T-cell (primary cell): ENCODE measurements around the gene GATAD2A. TPM values are rescaled to one million over a fixed set of nuclear protein-coding genes. Genes with fewer than 3 reads are reported as not detected.

Source experiments
- ATAC-seq, 4 experiments: fragments of 200-7000 bp in 3 of 4; fragments of 150-1000 bp in 1 of 4; cut with Tn5 transposase; replicated peaks in 1 of 4; 1 replicate in 3 of 4; 2 replicates in 1 of 4; pipeline ENCODE4 v1.10.0; 2021; ENCODE audit warnings: moderate library complexity in 3 of 4, mild to moderate bottlenecking in 2 of 4, moderate number of reproducible peaks in 1 of 4
- CTCF ChIA-PET, 2 donors: fragments of 300-600 bp; sonication (Branson Sonifier 250); formaldehyde crosslinking; loops; one replicate each; lab custom pipeline; 2022; ENCODE audit warnings: antibody characterized with exemption in 2 of 2; lab: Charles Lee
- POLR2A ChIA-PET, 2 donors: fragments of 300-600 bp; sonication (Branson Sonifier 250); formaldehyde crosslinking; loops; one replicate each; lab custom pipeline; 2022; ENCODE audit warnings: antibody characterized with exemption in 2 of 2; lab: Charles Lee
- DNase-seq, 35 experiments: peaks; one replicate each; pipeline versions ENCODE4 v3.0.0 to v3.0.0-alpha.2; 2013 to 2023
- H3K27ac ChIP-seq: one replicate; pipeline ENCODE4 v1.5.1; 2013; ENCODE audit warnings: low read length
- H3K27me3 ChIP-seq, 2 experiments: replicated peaks in 1 of 2; 1 replicate in 1 of 2; 2 replicates in 1 of 2; pipeline versions ENCODE4 v1.6.1 to v1.7.0; 2013; ENCODE audit warnings: low read length in 1 of 2, mixed read lengths in 1 of 2; ENCODE audit not compliant: control insufficient read depth in 2 of 2, insufficient read depth in 2 of 2; ENCODE audit errors: extremely low read depth in 1 of 2
- H3K36me3 ChIP-seq, 2 donors: 1 replicate in 1 of 2; 2 replicates in 1 of 2; pipeline versions ENCODE4 v1.6.1 to v1.7.0; 2013; ENCODE audit warnings: low read length in 1 of 2; ENCODE audit not compliant: control insufficient read depth in 2 of 2, insufficient read depth in 1 of 2; ENCODE audit errors: extremely low read depth in 1 of 2
- H3K4me1 ChIP-seq, 2 experiments: 1 replicate in 1 of 2; 2 replicates in 1 of 2; pipeline versions ENCODE4 v1.6.1 to v1.7.0; 2013; ENCODE audit warnings: low read length in 2 of 2, mixed read lengths in 1 of 2; ENCODE audit not compliant: insufficient read depth in 2 of 2, control insufficient read depth in 1 of 2; ENCODE audit errors: extremely low read depth in 1 of 2
- H3K4me3 ChIP-seq, 2 donors: 1 replicate in 1 of 2; 2 replicates in 1 of 2; pipeline versions ENCODE4 v1.5.1 to v1.7.0; 2013; ENCODE audit warnings: mild to moderate bottlenecking in 2 of 2, low read length in 1 of 2, moderate library complexity in 1 of 2; ENCODE audit not compliant: control insufficient read depth in 1 of 2; ENCODE audit errors: extremely low read depth in 1 of 2
- H3K9me3 ChIP-seq: 2 replicates; pipeline ENCODE4 v1.7.0; 2013
- H3K27ac Mint-ChIP-seq, 2 donors: one replicate each; pipeline ENCODE4 v1.8.0; 2020 to 2021; ENCODE audit warnings: mild to moderate bottlenecking in 2 of 2, mixed read lengths in 2 of 2
- H3K27me3 Mint-ChIP-seq, 2 donors: one replicate each; pipeline ENCODE4 v1.8.0; 2021 to 2022; ENCODE audit warnings: mixed read lengths in 2 of 2
- H3K36me3 Mint-ChIP-seq: one replicate; pipeline ENCODE4 v1.8.0; 2021; ENCODE audit warnings: mixed read lengths
- H3K4me1 Mint-ChIP-seq, 3 donors: one replicate each; pipeline ENCODE4 v1.8.0; 2020 to 2022; ENCODE audit warnings: mixed read lengths in 3 of 3, mild to moderate bottlenecking in 1 of 3
- H3K4me3 Mint-ChIP-seq, 3 donors: one replicate each; pipeline ENCODE4 v1.8.0; 2020 to 2022; ENCODE audit warnings: mild to moderate bottlenecking in 3 of 3, mixed read lengths in 3 of 3, moderate library complexity in 3 of 3
- H3K9me3 Mint-ChIP-seq, 3 donors: one replicate each; pipeline ENCODE4 v1.8.0; 2020 to 2022; ENCODE audit warnings: mixed read lengths in 3 of 3
- WGBS: methylation state at CpG from one replicate; pipeline ENCODE4 v1.1.5; 2013; ENCODE audit warnings: missing lambda C conversion rate; ENCODE audit not compliant: insufficient coverage; 5-methylcytosine and 5-hydroxymethylcytosine counted together
- total RNA-seq, 35 experiments: library from RNA in 6 of 35; stranded (reverse) in 6 of 35; fragments of 120-200 nt in 1 of 35; gene quantifications; one replicate each; pipeline versions ENCODE4 v1.2.1 to v1.2.4 and lab custom pipeline; 2013 to 2026

GATAD2A gene
- total RNA-seq, 5 donors from 2014 or later (not counting 1 experiment from before 2014, with no cell fraction given): 114 to 144 (median 133) TPM

DNA sequence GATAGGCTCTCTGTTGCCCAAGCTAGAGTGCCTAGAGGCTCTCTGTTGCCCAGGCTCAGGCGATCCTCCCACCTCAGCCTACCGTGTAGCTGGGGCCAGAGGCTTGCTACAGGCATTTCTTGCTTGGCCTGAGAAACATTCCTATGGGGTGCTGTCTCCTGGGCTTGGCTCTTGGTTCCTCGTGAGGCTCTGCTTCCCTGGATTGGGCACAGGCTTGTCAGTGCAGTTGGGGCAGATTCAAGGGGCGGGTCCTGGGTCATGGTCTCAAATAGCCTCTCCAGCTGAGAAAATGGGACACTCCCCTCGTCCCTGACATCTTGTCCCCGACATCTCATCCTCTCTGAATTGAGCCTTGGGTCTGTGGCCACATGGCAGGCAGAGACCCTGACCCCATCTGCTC lies 105.0 kb downstream of the GATAD2A start:
- Histone ChIP-seq H3K4me3 (no peak overlapping the region), H3K4me1 (peaks cover 0 to 17% of the 10 kb centered on the region in 2 experiments), H3K9me3 (no peaks in the 10 kb centered on the region), H3K27ac (no peak overlapping the region), H3K36me3 (peaks cover 0 to 28% of the 10 kb centered on the region in 2 donors), H3K27me3 (no peaks in the 10 kb centered on the region)
- ATAC-seq (no peak), DNase-seq (no peak)
- peak overlapping the region in 1 of 2 donors; percentile 46 for H3K27ac Mint-ChIP-seq
- H3K4me3 Mint-ChIP-seq: no peak overlapping the region
- peaks cover 12% of the 10 kb centered on the region for H3K36me3 Mint-ChIP-seq
- CTCF ChIA-PET: no interaction called here
- no peaks in the 10 kb centered on the region for H3K27me3 Mint-ChIP-seq
- H3K4me1 Mint-ChIP-seq: peaks cover 0 to 4% (median 3%) of the 10 kb centered on the region in 3 donors
- no peaks in the 10 kb centered on the region for H3K9me3 Mint-ChIP-seq
- POLR2A ChIA-PET: interaction anchor here in 1 of 2 donors (0.7 kb wide), 1 partner anchor 322 kb away, joined by 3 read pairs; no protein-coding TSS in a partner anchor
- 78% methylated on average over 6 of the region's 6 CpGs for WGBS

DNA sequence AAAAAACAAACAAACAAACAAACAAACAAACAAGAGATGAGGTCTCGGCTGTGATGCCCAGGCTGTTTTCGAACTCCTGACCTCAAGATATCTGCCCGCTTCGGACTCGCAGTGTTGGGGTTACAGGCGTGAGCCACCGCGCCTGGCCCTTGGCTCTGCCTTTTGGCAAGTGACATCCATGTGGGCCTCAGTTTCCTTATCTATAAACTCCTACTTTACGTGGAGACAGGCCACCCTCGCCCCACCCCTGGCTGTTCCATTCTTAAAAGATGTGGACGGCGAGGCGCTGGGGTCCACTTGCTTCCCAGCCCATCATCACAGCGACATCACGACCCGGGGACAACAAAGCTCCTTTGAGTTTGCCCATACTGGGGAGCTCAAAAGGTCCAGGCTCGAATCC lies 108.2 kb downstream of the GATAD2A start:
- DNase-seq (no peak), ATAC-seq (no peak)
- no peaks in the 10 kb centered on the region for H3K27me3 Mint-ChIP-seq
- Histone ChIP-seq H3K27ac (no peak overlapping the region), H3K36me3 (no peaks in the 10 kb centered on the region), H3K27me3 (no peaks in the 10 kb centered on the region), H3K4me1 (peaks cover 4 to 44% of the 10 kb centered on the region in 2 experiments), H3K9me3 (no peaks in the 10 kb centered on the region), H3K4me3 (peak overlapping the region in 1 of 2 donors; percentile 6)
- peak overlapping the region in 2 of 3 donors; percentile 28 to 90 for H3K4me3 Mint-ChIP-seq
- H3K27ac Mint-ChIP-seq: no peak overlapping the region
- CTCF ChIA-PET: no interaction called here
- POLR2A ChIA-PET: no interaction called here
- 94% methylated on average over 17 of the region's 17 CpGs for WGBS
- no peaks in the 10 kb centered on the region for H3K36me3 Mint-ChIP-seq
- H3K9me3 Mint-ChIP-seq: no peaks in the 10 kb centered on the region
- peaks cover 9 to 30% (median 19%) of the 10 kb centered on the region in 3 donors for H3K4me1 Mint-ChIP-seq

DNA sequence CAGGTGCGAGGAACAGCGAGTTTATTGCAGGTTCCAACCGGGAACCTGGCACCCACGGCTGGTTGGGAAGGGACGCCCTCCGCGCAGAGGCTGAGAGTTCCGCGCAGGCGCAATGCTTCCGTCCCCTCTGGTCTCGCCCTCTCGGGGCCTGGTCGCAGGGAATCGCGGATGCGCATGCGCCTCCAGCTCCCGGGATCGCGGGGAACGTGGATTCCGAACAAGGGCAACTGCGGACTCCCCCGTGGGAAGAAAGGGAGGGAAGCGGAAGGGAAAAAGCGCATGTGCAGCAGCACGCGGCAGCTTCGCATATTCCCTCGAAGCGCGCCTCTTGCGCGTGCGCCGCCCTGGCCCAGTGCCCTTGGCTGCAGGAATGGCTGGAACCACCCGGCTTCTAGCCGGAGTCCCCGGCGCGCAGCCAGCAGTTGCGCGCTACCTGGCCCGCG lies 108.8 kb downstream of the GATAD2A start:
- Histone ChIP-seq H3K27me3 (no peaks in the 10 kb centered on the region), H3K4me3 (peak overlapping the region in 1 of 2 donors; percentile 6), H3K9me3 (no peaks in the 10 kb centered on the region), H3K27ac (no peak overlapping the region), H3K4me1 (peaks cover 4 to 48% of the 10 kb centered on the region in 2 experiments), H3K36me3 (peaks cover 2% of the 10 kb centered on the region in 2 donors)
- no peaks in the 10 kb centered on the region for H3K9me3 Mint-ChIP-seq
- ChIA-PET POLR2A (no interaction called here), CTCF (no interaction called here)
- peaks cover 2% of the 10 kb centered on the region for H3K36me3 Mint-ChIP-seq
- WGBS: 58% methylated on average over 45 of the region's 46 CpGs
- ATAC-seq: no peak
- peaks cover 12 to 33% (median 21%) of the 10 kb centered on the region in 3 donors for H3K4me1 Mint-ChIP-seq
- peak overlapping the region in 1 of 2 donors; percentile 71 for H3K27ac Mint-ChIP-seq
- H3K27me3 Mint-ChIP-seq: no peaks in the 10 kb centered on the region
- DNase-seq: no peak
- H3K4me3 Mint-ChIP-seq: peak overlapping the region; percentile 56 to 90 (median 60)

DNA sequence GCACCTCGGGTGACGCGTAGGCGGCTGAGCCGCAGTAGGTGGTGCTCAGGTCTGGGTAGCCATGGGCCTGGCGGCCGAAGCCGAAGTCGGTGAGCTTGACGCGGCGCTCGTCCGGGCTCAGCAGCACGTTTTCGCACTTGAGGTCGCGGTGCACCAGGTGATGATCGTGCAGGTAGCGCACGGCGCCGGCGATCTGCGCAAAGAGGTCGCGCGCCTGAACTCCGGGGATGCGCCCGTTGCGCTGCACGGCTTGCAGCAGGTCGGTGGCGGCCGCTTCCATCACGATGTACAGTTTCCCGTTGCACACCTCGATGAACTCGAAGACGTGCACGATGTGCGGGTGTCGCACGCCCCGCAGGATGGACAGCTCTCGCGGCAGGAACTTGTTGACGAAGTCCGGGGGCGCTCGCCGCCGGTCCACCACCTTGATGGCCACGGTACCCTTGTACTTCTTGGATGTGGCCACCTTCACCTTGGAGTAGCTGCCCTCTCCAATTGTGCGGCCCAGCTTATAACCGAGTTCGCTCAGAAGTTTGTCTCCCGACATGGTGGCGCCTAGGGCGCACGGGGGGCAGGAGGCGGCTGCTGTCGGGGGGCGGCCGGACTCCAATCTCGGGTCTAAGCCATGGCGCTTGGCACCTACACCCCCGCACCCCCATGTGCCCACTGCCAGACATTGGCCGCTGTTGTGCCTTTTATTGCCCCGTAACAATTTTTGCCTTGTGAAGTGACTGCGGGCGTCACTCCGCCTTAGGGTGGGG lies 109.6 kb downstream of the GATAD2A start, which contains the start of gene TSSK6:
TSSK6 (minus strand) TSS at position 668 of the 761 bp plus-strand sequence; CDS start at position 547, 121 bp downstream.
- Mint-ChIP-seq H3K9me3 (no peaks in the 10 kb centered on the region), H3K27ac (peak within 1 kb of the TSS; percentile 93 to 94), H3K36me3 (peaks cover 7% of the 10 kb centered on the region), H3K4me3 (peak within 1 kb of the TSS; percentile 90 to 96 (median 94)), H3K27me3 (no peaks in the 10 kb centered on the region), H3K4me1 (peaks cover 20 to 41% (median 28%) of the 10 kb centered on the region in 3 donors)
- ChIA-PET CTCF (no interaction called here), POLR2A (no interaction called here)
- ATAC-seq (no peak), DNase-seq (no peak)
- Histone ChIP-seq H3K4me1 (peaks cover 4 to 55% of the 10 kb centered on the region in 2 experiments), H3K4me3 (peak within 1 kb of the TSS; percentile 75 to 89), H3K27me3 (no peaks in the 10 kb centered on the region), H3K9me3 (no peaks in the 10 kb centered on the region), H3K36me3 (peaks cover 3 to 9% of the 10 kb centered on the region in 2 donors), H3K27ac (peak within 1 kb of the TSS; percentile 76)
- 93% methylated on average over 73 of the region's 74 CpGs for WGBS

DNA sequence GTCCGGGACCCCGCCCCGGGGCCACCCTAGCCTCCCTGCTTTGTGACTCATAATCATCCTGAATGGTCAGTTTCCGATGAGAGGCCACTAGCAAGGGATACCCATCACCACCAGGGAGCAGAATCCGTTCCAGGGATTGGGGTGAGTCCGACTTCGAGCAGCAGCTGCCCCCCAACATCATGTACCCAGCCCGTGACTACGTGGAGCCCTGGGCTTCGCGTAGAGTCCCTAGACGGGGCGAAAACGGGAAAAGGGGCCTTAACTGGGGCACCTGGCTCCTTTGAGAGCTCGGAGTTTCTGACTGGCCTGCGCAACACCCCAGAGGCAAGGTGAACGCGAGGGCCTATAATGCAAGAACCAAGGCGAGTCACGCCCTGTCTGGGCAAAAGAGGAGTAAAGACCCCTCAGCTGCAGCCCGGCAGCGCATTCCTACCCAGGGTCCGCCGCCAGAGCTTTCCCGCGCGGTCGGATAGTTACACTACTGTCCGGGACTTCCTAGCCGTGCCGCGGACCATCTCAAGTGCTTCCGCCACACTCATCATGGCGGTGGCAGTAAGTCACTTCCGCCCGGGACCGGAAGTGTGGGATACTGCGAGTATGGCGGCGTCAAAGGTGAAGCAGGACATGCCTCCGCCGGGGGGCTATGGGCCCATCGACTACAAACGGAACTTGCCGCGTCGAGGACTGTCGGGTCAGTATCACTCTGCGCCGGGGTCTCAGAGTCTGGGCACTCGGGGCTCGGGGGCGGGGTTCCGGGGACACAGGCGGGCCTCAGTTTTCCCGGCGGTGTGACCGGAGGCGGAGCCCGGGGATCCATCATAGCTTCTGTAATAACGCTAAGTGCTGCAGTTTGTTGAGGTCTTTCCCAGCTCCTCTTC lies 110.4 kb downstream of the GATAD2A start, which contains the start of gene NDUFA13:
NDUFA13 (plus strand) TSS at position 584 of the 878 bp plus-strand sequence; CDS start at position 598, 14 bp downstream.
- peaks cover 4 to 55% of the 10 kb centered on the region in 2 experiments for H3K4me1 ChIP-seq
- POLR2A ChIA-PET: interaction anchor here in 1 of 2 donors (0.5 kb wide), 1 partner anchor 342 kb away, joined by 3 read pairs; no protein-coding TSS in a partner anchor
- H3K9me3 ChIP-seq: no peaks in the 10 kb centered on the region
- WGBS: 3% methylated on average over 51 of the region's 61 CpGs
- Mint-ChIP-seq H3K27me3 (no peaks in the 10 kb centered on the region), H3K4me3 (peak within 1 kb of the TSS; percentile 90 to 96 (median 94)), H3K4me1 (peaks cover 26 to 47% (median 35%) of the 10 kb centered on the region in 3 donors), H3K9me3 (no peaks in the 10 kb centered on the region), H3K27ac (peak within 1 kb of the TSS; percentile 93 to 94), H3K36me3 (peaks cover 12% of the 10 kb centered on the region)
- peak within 1 kb of the TSS; percentile 75 to 89 for H3K4me3 ChIP-seq
- peaks cover 6 to 15% of the 10 kb centered on the region in 2 donors for H3K36me3 ChIP-seq
- DNase-seq (peak; percentile 75 to 98 (median 88)), ATAC-seq (peak; percentile 88 to 92 (median 90))
- peak within 1 kb of the TSS; percentile 76 for H3K27ac ChIP-seq
- CTCF ChIA-PET: interaction anchor here in 1 of 2 donors (1.1 to 1.5 kb wide), 2 partner anchors 17 to 25 kb away, joined by 3 to 6 read pairs; no protein-coding TSS in a partner anchor
- no peaks in the 10 kb centered on the region for H3K27me3 ChIP-seq
